HT-29 (cell line): ENCODE data around the gene IPO9. TPM values are rescaled to one million over a fixed set of nuclear protein-coding genes. Genes with fewer than 3 reads are reported as not detected.
A peak's percentile ranks its signal among the peaks of the same experiment; 100 is the strongest.
"Not testable (repeated sequence)": the region's sequence is repeated elsewhere in the genome, so short reads cannot be mapped to it uniquely, and the experiment has no call there.

Experiments
- DNase-seq: peaks from one replicate; pipeline ENCODE4 v3.0.0-alpha.2; 2015; ENCODE audit warnings: low spot score
- total RNA-seq: library from RNA; depleted of rRNA; stranded (reverse); fragments of >200 nt; shearing (Covaris generic); gene quantifications from 2 replicates; pipeline ENCODE4 v1.2.3, GENCODE V29; 2014

Gene IPO9
- total RNA-seq, 1 experiment from 2014 or later, result 39.6 TPM

DNA sequence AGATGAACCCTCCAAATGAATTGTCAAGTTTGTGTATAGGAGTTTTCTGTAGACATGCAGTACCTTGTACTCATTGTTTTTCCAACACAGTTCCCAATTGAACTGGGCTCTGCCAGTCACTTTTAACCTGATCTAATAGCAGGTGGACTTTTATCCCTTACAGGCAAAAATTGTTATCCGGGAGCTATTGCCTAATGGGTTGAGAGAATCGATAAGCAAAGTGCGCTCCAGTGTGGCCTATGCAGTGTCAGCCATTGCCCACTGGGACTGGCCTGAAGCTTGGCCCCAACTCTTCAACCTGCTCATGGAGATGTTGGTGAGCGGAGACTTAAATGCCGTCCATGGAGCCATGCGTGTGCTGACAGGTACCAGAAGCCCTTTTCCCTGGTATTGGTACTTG lies 19.3 kb downstream of the IPO9 start:
- no peak for DNase-seq

DNA sequence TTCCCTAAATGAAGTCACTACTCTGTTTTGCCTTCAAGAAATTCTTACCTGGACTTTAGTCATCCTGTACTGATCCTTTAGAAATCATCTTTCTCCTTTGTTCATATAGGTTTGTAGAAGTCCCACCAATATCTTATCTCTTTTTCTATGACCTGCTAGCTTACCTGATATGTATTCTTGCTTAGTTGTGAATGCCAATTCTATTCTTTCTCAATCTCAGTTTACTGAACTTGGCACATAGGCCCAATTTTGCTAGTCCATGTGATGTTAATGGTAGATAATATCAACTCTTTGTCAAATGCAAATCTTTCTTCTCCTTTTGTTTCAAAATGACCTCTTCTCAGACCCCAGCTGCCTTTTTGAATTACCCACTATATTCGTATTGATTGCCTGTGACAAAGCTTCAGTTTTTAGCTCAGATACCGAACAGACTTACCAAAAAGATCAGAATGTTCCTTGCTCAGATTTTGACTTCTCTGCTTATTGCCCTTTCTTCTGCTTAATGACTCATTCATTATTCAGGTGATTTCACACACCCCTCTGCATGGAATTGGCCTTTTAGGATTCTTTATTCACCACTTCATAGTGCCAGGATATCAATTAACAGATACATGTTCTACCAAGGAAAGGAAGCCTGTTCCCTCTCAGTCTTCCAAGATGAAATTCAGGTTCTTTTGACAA lies 20.6 kb downstream of the IPO9 start:
- no peak for DNase-seq

DNA sequence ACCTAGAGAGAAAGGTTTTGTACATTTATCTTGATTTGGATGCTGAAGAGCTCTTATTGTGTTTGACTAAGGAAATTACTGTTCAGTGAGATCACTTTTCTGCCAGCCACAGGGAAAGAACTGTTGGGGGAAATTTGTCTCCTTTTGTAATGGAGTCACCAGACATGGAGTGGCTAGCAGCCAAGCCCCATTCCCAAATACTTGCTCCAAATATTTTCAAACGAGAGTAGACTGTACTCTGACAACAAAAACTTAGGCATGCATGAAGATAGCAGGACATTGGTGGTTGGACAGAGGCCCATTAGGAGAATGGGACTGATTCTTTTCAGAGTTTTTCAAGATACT lies 21.1 kb downstream of the IPO9 start:
- no peak for DNase-seq

DNA sequence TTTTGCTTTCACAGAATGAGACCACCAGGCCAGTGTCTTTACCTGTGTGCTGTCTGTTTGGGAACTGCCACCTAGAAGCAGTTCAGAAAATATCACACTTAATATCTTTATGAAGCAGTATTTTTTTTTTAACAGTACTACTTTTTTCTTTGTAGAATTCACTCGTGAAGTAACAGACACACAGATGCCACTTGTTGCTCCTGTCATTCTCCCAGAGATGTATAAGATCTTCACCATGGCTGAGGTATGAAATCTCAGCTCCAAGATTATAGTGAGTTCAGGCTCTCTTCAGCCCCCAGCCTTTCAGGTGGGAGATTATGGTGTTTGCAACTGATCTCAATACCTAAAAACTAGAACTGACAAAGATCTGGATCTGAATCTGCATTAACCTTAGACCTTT lies 23.0 kb downstream of the IPO9 start:
- no peak for DNase-seq

DNA sequence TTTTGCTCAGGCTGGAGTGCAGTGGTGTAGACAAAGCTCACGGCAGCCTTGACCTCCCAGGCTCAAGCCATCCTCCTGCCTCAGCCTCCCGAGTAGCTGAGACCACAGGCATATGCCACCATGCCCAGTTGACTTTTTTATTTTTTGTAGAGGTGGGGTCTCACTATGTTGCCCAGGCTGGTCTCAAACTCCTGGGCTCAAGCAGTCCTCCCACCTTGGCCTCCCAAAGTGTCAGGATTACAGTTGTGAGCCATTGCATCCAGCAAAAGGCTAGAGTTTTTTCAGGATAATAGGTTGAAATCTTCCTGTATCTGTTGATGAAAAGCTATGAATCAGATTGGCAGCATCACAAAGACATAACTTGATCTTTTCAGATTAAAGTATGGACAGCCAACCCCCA lies 27.8 kb downstream of the IPO9 start:
- DNase-seq, result not testable (repeated sequence)

DNA sequence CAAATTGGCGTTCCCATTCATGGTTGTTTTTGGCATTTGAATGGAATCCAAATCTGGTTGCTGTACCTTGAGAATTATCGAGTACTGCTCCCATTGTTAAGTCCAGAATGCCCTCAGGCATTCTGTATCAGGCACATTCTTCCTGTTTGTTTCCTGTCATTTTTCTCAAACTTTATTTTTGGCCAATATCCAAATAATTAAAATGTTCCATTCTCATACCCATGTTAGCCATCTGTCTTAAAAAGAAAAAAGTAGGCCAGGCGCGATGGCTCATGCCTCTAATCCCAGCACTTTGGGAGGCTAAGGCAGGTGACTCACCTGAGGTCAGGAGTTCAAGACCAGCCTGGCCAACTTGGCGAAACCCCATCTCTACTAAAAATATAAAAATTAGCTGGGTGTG lies 30.5 kb downstream of the IPO9 start:
- DNase-seq, result no peak

DNA sequence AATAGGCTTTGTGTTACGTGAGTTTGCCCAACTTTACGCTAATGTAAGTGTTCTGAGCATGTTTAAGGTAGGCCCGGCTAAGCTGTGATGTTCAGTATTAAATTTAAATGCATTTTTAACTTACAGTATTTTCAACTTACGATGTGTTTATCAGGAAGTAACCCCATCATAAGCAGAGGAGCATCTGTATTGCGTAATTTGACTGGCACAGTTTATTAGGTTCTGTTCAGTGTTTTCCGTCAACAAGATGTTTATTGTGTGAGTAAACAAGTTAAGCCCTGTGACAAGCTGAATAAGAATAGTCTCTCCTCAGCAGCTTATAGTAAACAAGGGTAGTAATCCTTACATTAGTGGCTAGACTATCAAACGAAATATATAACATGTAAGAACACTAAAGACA lies 32.5 kb downstream of the IPO9 start:
- DNase-seq, result no peak

DNA sequence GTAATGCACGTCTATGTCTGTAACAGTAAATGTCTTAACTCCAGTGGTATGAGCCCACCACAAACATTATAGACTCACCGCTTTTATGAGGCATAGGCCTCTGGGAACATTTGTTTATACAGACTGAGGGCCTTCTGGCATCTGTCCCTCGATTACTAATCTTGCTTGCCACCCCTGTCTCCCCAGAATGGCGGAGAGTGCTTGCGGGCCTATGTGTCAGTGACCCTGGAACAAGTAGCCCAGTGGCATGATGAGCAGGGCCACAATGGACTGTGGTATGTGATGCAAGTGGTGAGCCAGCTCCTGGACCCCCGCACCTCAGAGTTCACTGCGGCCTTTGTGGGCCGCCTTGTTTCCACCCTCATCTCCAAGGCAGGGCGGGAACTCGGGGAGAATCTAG lies 41.4 kb downstream of the IPO9 start:
- DNase-seq, result no peak

DNA sequence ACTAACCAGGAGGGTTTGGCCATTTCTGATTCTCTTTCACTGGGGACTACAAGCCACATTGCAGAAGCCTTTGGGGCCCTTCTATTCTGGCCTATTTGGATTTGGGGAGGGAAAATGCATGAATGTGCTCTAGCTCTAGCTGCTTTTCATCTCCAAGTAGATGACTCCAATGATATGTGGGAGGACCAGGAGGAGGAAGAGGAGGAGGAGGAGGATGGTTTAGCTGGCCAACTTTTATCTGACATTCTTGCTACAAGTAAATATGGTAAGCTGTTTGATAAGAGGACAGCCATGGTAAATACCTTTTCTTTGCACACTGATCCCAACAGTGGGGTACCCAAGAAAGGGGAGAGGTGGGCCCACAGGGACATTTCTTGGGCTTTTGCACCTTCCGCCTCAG lies 45.7 kb downstream of the IPO9 start:
- no peak for DNase-seq

DNA sequence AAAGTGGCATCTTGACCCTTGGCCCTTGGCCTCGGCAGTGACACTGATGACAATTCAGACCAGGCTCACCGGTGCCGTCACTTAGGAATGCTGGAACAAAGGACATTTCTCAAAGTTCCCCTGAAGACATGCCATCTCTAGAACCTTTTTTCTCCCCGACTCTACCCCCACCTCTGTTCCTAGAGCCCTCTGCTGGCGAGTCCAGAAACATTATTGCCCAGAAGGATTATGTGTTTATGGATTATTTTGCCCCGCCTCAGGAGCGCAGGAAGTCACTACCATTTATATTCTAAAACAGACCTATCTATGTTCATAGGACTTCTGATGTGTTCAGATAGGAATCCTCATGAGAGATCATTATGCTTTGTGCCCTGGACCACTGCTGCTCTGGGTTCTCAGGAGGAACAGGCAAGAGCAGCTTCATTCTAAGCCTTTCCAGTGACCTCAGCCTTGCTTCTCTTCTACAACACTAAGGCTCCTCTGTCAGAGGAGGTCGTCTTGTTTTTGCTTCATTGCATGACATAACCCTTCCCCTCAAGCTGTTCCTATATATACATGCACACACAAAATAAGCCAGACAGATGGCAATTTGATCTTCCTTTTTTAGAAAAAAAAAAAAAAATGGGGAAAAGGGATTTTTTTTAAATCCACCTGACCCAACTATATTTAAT lies 47.3 kb downstream of the IPO9 start:
- DNase-seq, result peak; percentile 61

DNA sequence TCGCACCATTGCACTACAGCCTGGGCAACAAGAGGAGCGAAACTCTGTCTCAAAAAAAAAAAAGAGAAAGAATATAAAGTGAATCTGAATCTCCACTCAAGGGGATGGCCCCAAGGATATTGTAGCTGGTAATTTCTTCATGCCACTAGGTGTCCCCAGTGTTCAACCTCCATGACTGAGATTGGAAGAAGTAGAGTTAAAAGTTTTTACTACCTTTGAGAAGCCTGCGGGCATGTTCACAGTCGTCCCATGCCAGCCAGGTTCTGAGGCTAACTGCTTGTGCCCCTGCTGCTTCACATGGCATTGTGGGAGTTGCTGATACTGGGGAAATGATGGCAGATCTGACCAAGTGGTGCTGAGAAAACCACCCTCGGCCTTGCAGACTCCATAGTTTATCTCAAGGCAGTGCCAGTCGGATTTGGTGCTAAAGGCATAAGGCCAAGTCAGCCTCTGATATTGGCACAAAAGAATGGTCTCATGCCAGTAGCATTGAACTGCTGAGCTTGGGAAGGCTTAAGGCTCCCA lies 49.0 kb downstream of the IPO9 start:
- peak; percentile 58 for DNase-seq

DNA sequence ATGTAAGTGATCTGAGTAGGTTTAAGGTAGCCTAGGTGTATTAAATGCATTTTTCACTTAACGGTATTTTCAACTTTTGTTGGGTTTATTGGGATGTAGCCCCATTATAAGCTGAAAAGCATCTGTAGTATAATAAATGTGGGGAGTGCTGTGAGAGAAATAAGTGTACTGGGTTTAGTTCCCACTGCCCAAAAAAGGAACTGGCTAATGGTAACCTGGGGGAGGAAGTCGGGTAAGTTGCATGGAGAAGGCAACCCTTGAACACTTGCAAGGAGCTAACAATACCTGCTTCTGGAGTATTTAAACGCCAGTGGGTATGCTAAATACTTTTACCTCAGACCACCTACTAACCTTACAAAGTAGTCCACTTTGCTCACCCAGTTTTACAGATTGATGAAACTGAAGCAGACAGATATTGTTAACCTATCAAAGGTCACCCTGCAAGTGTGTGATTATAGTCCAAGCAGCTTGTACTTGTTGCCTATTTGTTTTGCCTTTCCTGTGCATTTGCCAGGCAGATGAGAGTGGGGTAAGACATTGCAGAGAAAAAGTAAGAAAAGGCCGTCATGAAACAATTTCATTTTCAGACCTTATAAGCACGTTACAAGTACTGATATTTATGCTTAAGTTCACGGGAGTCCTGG lies 52.1 kb downstream of the IPO9 start:
- no peak for DNase-seq

DNA sequence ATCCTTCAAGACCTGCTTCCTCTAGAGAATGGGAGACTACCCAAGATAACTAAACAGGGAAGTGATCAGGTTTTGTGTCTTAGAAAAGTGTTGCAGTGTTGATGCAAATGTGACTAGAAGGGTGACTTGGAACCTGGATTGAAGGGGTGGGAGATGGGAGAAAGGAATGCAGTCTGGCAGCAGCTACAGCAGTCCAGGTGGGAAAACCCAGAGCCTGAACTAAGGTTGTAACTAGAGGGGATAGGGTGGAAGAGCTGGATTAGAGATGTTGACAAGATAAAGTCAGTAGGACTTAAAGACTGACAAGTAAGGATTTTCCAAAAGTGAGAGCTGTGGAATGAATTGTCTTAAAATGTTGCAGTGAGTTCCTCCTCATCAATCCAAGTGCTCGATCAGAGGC lies 52.7 kb downstream of the IPO9 start:
- DNase-seq, result no peak

DNA sequence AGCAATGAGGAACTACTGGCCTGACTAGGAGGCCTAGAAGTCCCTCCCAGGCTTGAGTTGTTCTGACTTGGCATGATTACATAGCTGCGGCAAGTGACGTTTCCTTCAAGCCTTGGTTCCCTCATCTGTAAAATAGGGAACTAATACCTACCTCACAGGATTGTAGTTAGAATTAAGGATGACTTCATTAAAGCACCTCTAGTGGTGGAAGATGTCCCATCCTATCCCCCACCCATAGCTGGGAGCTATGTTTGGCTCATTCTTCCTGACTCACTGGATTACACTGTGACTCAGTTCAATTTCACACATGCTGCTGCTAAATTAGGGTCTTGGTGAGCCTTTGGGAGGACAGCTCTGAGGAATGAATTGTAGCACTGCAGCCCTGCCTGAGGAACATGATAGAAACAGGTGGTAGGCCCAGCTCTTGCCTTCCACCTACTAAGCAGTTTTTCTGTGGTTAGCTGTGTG lies 53.7 kb downstream of the IPO9 start:
- no peak for DNase-seq

DNA sequence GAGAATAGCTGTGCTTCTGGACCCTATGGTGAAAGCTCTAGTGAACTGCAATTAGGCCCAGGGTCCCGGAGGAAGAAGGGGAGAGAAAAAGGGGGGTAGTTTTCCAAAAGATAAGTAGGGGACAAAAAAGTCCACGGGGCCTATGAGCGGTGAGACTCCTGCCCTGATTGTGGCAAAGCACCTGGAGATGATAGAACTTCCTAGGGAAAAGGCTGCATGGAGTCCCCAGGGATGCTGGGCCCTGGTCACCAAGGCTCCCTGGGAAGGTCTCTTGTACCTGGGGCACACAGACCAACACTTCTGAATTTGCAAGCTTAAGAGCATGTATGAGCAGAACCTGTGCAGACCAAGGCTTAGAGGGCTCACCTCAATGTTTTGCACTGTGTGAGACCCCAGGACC lies 54.3 kb downstream of the IPO9 start:
- no peak for DNase-seq

DNA sequence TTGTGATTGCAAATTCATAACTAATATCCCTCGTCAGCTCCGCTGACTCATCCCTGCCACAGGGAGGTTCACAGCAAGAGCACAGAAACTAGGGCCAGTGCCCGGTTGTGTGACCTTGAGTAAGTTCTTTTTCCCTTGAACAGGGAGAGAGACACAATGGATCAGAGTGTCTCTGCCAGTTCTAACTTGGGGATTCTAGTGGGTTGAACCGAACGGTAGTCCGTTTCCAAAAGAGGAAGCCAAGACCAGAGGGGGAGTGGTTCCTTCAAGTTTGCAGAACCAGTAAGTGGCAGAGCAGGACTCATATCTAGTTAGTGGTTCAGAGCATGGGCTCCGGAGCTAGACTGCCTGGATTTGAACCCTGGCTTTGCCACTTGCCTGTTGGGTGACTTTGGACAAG lies 54.8 kb downstream of the IPO9 start:
- no peak for DNase-seq

DNA sequence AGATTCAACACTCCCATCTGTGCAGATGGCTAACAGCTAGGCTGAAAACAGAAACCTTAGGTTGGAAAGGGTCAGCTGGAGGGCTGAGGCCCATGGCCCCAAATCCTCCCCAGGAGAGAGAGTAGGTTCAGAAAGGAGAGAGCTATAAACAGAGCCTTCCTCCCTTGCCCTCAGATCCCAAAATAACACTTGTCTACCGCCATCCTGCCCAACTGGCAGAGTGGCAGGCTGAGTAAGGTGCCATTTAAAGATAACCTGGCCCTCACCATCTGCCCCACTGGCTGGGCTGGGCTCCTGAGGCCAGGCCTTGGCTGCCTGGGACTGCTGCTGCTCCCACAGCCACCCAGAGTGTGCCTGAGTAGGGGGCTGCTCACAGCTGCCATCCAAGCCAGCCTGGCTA lies 55.5 kb downstream of the IPO9 start:
- no peak for DNase-seq

DNA sequence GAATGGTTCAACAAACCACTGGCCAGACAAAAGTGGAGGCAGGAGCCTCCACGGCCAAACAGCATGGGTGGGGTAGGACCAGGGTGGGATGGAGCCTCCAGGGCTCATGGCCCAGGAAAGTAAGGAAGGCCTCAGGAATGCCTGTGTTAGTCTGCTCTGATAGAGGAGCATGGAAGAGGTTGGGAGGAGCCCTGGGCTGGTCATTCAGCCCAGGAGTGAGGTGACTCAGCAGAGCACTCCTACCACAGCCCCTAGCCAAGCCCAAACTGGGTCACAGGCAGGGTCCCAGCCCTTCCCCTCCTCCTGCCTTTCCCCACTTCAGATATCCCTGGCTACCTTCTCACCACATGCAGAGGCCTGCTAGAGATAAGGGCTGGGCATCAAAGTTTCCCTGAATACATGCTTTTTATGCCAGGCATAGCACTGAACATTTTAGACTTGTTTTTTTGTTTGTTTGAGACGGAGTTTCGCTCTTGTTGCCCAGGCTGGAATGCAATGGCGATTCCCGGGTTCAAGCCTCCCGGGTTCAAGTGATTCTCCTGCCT lies 56.6 kb downstream of the IPO9 start:
- peak; percentile 17 for DNase-seq

DNA sequence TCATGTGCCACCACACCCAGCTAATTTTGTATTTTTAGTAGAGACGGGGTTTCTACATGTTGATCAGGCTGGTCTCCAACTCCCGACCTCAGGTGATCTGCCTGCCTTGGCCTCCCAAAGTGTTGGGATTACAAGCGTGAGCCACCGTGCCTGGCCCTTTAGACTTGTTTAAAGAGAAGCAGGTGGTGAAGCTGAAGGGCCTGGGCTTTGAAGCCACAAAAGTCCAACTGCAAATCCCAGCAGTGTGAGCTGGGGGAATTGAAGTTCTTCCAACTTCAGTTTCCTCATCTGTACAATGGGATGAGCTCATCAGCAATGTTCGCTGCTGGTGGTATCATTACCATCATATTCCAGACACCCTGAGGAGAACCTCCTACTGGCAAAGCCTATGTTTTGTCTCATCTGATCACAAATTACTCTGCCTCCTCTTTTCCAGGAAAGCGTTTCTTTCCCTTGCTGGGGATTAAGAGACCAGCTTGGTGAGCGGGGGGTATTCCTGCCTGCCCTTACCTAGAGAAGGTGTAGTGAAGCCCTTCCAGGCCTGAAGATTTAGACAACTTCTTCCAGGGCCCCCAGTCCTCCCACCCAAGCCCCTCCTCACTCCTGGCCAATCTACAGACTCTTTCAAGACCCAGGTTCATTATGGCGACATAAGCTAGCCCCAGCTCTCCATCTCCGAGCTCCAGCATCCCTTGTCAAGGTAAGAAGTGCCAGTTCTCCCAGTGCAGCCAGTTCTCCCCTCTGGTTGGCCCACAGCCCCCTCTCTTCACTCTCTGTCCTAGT lies 57.3 kb downstream of the IPO9 start:
- DNase-seq, result no peak

DNA sequence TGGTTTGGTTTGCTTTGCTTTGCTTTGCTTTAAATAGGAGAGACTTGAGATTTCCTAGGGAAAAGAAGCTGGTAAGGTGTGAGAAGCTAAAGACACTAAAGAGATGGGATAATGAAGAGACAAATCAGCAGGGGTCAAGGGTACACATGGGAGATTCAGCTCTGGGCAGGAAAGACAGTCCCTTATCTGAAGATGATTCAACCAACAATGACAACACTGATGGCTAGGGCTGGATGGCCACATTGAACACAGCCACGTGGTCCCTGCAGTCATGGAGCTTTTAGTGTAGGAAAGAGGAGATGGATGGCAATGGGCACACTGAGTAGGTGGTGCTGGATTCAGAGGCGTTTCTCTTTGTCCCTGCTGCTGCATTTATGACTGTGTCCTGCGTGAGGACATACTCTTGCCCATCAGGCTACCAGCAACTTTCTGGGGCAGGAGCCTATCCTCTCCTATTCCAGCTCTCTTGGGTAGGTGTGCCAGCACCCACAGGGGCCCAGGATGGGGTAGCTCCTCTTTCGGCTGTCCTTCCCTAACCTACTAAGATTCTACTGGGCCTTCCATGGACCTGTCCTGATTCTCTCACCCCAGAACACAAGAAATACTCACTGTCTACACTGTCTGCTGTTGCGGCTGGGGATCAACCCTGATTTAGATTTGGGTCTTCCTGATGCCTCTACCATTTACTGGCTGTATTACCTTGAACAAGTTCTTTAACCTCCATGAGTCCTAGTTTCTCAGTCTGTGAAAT lies 58.3 kb downstream of the IPO9 start:
- no peak for DNase-seq
